Thoracic aorta (tissue), 2 donors: Measurements from ENCODE around the gene LLCFC1. TPM values are rescaled to one million over a fixed set of nuclear protein-coding genes. Genes with fewer than 3 reads are reported as not detected.

Source experiments
- ATAC-seq: fragments of 150-250 bp; one replicate; pipeline ENCODE4 v1.8.0; 2017; ENCODE audit warnings: low read depth; ENCODE audit not compliant: insufficient number of reproducible peaks, low FRiP score
- DNase-seq: peaks from one replicate; pipeline ENCODE4 v3.0.0-alpha.2; 2020; ENCODE audit warnings: low spot score
- H3K27ac ChIP-seq, 2 donors: fragments of 200-600 bp; sonication (generic); 1 replicate in 1 of 2; 2 replicates in 1 of 2; pipeline ENCODE4 v1.5.1; 2016; ENCODE audit warnings: mild to moderate bottlenecking in 2 of 2, moderate library complexity in 2 of 2
- H3K27me3 ChIP-seq: fragments of 200-600 bp; sonication (generic); replicated peaks from 2 replicates; pipeline ENCODE4 v1.6.0; 2016; ENCODE audit warnings: mild to moderate bottlenecking; ENCODE audit not compliant: insufficient read depth
- H3K36me3 ChIP-seq: fragments of 200-600 bp; sonication (generic); one replicate; pipeline ENCODE4 v1.5.1; 2016
- H3K4me1 ChIP-seq, 2 donors: fragments of 200-600 bp; sonication (generic); 1 replicate in 1 of 2; 2 replicates in 1 of 2; pipeline versions ENCODE4 v1.5.1 to v1.6.0; 2016; ENCODE audit warnings: low read depth in 2 of 2, mild to moderate bottlenecking in 1 of 2; ENCODE audit not compliant: control insufficient read depth in 1 of 2
- H3K4me3 ChIP-seq: fragments of 200-600 bp; sonication (generic); 2 replicates; pipeline ENCODE4 v1.5.1; 2016; ENCODE audit warnings: mild to moderate bottlenecking
- H3K9me3 ChIP-seq: fragments of 200-600 bp; sonication (generic); 2 replicates; pipeline ENCODE4 v1.5.1; 2016
- CTCF ChIP-seq: fragments of 200-600 bp; sonication (generic); IDR thresholded peaks from one replicate; pipeline ENCODE4 v1.5.1; 2019; ENCODE audit warnings: antibody characterized with exemption
- total RNA-seq, 2 donors: library from RNA; depleted of rRNA; stranded (reverse); fragments of >200 nt; gene quantifications; one replicate each; pipeline versions ENCODE4 v1.1.0 to v1.2.3, GENCODE V29; 2016

LLCFC1 gene
- total RNA-seq, 2 donors from 2014 or later: not detected

DNA sequence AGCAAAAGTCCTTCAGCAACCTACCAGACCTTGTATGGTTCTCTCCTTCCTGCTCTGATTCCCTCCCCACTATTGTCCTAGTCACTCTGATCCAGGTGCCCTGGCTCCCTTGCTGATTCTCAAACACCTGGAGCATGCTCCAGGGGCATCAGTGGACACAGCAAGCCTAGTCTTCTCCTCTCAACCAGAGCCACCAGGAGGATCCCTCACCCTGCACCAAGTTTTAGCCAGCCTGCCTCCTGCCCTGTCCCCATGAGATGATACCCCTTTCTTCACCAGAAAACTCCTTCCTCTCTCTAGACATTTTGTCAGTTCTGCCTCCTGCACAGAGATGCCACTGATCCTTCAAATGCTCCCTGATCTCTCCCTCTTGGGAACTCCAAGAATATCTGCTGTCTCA lies 11.0 kb downstream of the LLCFC1 start:
- DNase-seq: no peak
- no peak overlapping the region for H3K4me3 ChIP-seq
- no peak for ATAC-seq
- H3K27ac ChIP-seq: no peak overlapping the region
- no peaks in the 10 kb centered on the region for H3K4me1 ChIP-seq
- H3K36me3 ChIP-seq: no peaks in the 10 kb centered on the region
- no peak for TF ChIP-seq CTCF
- H3K9me3 ChIP-seq: peaks cover 2% of the 10 kb centered on the region
- H3K27me3 ChIP-seq: no peaks in the 10 kb centered on the region

- H3K4me1 ChIP-seq: no peaks in the 10 kb centered on the region
- H3K27ac ChIP-seq: no peak overlapping the region
- H3K4me3 ChIP-seq: no peak overlapping the region
- no peaks in the 10 kb centered on the region for H3K27me3 ChIP-seq
- ATAC-seq (no peak), DNase-seq (no peak)
- TF ChIP-seq CTCF: no peak
- no peaks in the 10 kb centered on the region for H3K36me3 ChIP-seq
- peaks cover 2% of the 10 kb centered on the region for H3K9me3 ChIP-seq
Observed at GRCh38 chr7:142954680-142955268, 15.5 kb downstream of the LLCFC1 start.

- no peak for TF ChIP-seq CTCF
- Histone ChIP-seq H3K36me3 (no peaks in the 10 kb centered on the region), H3K4me3 (no peak overlapping the region), H3K4me1 (no peaks in the 10 kb centered on the region), H3K27ac (no peak overlapping the region), H3K9me3 (peaks cover 2% of the 10 kb centered on the region), H3K27me3 (no peaks in the 10 kb centered on the region)
- ATAC-seq: no peak
- no peak for DNase-seq
Observed at GRCh38 chr7:142956951-142957623, 17.8 kb downstream of the LLCFC1 start.

GRCh38 chr7:142957723-142958122 lies 18.4 kb downstream of the LLCFC1 start:
- no peaks in the 10 kb centered on the region for H3K36me3 ChIP-seq
- no peak for TF ChIP-seq CTCF
- no peaks in the 10 kb centered on the region for H3K4me1 ChIP-seq
- no peaks in the 10 kb centered on the region for H3K27me3 ChIP-seq
- no peak for DNase-seq
- no peak overlapping the region for H3K27ac ChIP-seq
- no peak overlapping the region for H3K4me3 ChIP-seq
- peaks cover 2% of the 10 kb centered on the region for H3K9me3 ChIP-seq
- ATAC-seq: no peak

GRCh38 chr7:142959202-142959601 lies 19.9 kb downstream of the LLCFC1 start:
- ATAC-seq (no peak), DNase-seq (no peak)
- TF ChIP-seq CTCF: no peak
- H3K9me3 ChIP-seq: peaks cover 2% of the 10 kb centered on the region
- H3K27ac ChIP-seq: no peak overlapping the region
- H3K4me1 ChIP-seq: no peaks in the 10 kb centered on the region
- no peak overlapping the region for H3K4me3 ChIP-seq
- H3K36me3 ChIP-seq: no peaks in the 10 kb centered on the region
- no peaks in the 10 kb centered on the region for H3K27me3 ChIP-seq
